Stomach smooth muscle (tissue), 2 donors: ENCODE results near the gene PARP11.

Source experiments
- H3K27ac ChIP-seq: one replicate; pipeline ENCODE4 v1.7.0; 2013; ENCODE audit warnings: mild to moderate bottlenecking, low read length, inconsistent platforms
- H3K27me3 ChIP-seq, 2 donors: one replicate each; pipeline ENCODE4 v1.7.0; 2013; ENCODE audit warnings: low read length in 2 of 2; ENCODE audit not compliant: insufficient read depth in 2 of 2, control insufficient read depth in 1 of 2
- H3K36me3 ChIP-seq, 2 donors: one replicate each; pipeline ENCODE4 v1.7.0; 2013; ENCODE audit warnings: low read length in 2 of 2; ENCODE audit not compliant: control insufficient read depth in 2 of 2, insufficient read depth in 2 of 2
- H3K4me1 ChIP-seq: one replicate; pipeline ENCODE4 v1.7.0; 2013; ENCODE audit warnings: low read length; ENCODE audit not compliant: control insufficient read depth, insufficient read depth
- H3K4me3 ChIP-seq, 2 donors: one replicate each; pipeline ENCODE4 v1.7.0; 2013; ENCODE audit warnings: low read length in 2 of 2
- H3K9ac ChIP-seq, 2 donors: one replicate each; pipeline ENCODE4 v1.7.0; 2013; ENCODE audit warnings: low read length in 2 of 2, mild to moderate bottlenecking in 1 of 2
- H3K9me3 ChIP-seq, 2 donors: one replicate each; pipeline ENCODE4 v1.7.0; 2013; ENCODE audit warnings: low read length in 2 of 2; ENCODE audit not compliant: control insufficient read depth in 2 of 2
- donor health status: healthy.
- donor health status: Pancreatic carcinoma.

PARP11 gene

GRCh38 chr12:3872800-3873636, at the start of gene PARP11:
TSS of gene PARP11 (minus strand) at chr12:3873399. CDS start at chr12:3873229, 170 bp downstream.
- Histone ChIP-seq H3K36me3 (no peaks in the 10 kb centered on the region), H3K9me3 (no peaks in the 10 kb centered on the region), H3K4me3 (peak within 1 kb of the TSS; percentile 82 to 98), H3K4me1 (peaks cover 7% of the 10 kb centered on the region), H3K27ac (peak within 1 kb of the TSS; percentile 83), H3K9ac (peak within 1 kb of the TSS; percentile 90 to 93), H3K27me3 (no peaks in the 10 kb centered on the region)

- H3K9me3 ChIP-seq = no peaks in the 10 kb centered on the region
- no peaks in the 10 kb centered on the region for H3K36me3 ChIP-seq
- H3K27me3 ChIP-seq = peaks cover 5 to 21% of the 10 kb centered on the region in 2 donors
- H3K4me3 ChIP-seq = no peak overlapping the region
- no peak overlapping the region for H3K9ac ChIP-seq
- H3K4me1 ChIP-seq = no peaks in the 10 kb centered on the region
- no peak overlapping the region for H3K27ac ChIP-seq
Measured at GRCh38 chr12:3922033-3922432, 48.8 kb upstream of the PARP11 start.

- no peak overlapping the region for H3K27ac ChIP-seq
- H3K9ac ChIP-seq = no peak overlapping the region
- H3K27me3 ChIP-seq = peaks cover 5 to 21% of the 10 kb centered on the region in 2 donors
- H3K4me3 ChIP-seq = no peak overlapping the region
- no peaks in the 10 kb centered on the region for H3K9me3 ChIP-seq
- H3K4me1 ChIP-seq = no peaks in the 10 kb centered on the region
- no peaks in the 10 kb centered on the region for H3K36me3 ChIP-seq
Measured at GRCh38 chr12:3921526-3921925, 48.3 kb upstream of the PARP11 start.

DNA sequence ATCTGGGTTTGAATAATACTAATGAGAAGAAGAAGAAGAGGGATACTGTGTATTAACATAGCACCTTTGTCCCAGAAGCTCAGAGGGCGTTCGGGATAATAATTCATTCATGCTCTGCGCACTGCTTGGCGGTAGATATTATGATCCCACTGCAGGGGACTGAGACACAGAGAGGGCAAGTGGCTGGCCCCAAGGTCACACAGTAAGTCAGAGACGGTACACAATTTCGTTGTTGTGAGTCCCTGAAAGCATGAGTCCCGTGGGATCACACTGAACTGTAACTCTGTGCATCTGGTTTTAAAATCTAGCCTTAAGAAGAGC, 47.9 kb upstream of the PARP11 start:
- peaks cover 5 to 21% of the 10 kb centered on the region in 2 donors for H3K27me3 ChIP-seq
- H3K9me3 ChIP-seq = no peaks in the 10 kb centered on the region
- no peak overlapping the region for H3K4me3 ChIP-seq
- no peak overlapping the region for H3K27ac ChIP-seq
- no peak overlapping the region for H3K9ac ChIP-seq
- no peaks in the 10 kb centered on the region for H3K4me1 ChIP-seq
- H3K36me3 ChIP-seq = no peaks in the 10 kb centered on the region

- Histone ChIP-seq H3K9ac (no peak overlapping the region), H3K9me3 (no peaks in the 10 kb centered on the region), H3K27me3 (peaks cover 5 to 18% of the 10 kb centered on the region in 2 donors), H3K4me1 (no peaks in the 10 kb centered on the region), H3K4me3 (no peak overlapping the region), H3K36me3 (no peaks in the 10 kb centered on the region), H3K27ac (no peak overlapping the region)
Measured at GRCh38 chr12:3920351-3921150, 47.4 kb upstream of the PARP11 start.

GRCh38 chr12:3913278-3913677, 40.1 kb upstream of the PARP11 start:
- Histone ChIP-seq H3K4me1 (no peaks in the 10 kb centered on the region), H3K9me3 (no peaks in the 10 kb centered on the region), H3K27me3 (no peaks in the 10 kb centered on the region), H3K27ac (no peak overlapping the region), H3K36me3 (no peaks in the 10 kb centered on the region), H3K4me3 (no peak overlapping the region), H3K9ac (no peak overlapping the region)

DNA sequence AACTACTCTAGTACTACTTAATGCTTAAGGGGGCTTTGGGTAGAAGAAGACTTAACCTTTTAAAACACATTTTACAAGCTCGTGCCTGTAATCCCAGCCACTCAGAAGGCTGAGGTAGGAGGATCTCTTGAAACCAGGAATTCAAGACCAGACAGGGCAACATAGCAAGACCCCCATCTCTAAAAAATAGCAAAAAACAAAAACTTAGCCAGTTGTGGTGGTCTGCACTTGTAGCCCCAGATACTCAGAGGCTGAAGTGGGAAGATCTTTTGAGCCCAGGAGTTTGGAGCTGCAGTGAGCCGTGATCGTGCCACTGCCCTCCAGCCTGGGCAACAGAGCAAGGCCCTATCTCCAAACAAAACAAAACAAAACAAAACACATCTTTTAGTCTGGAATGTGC, 39.7 kb upstream of the PARP11 start:
- no peaks in the 10 kb centered on the region for H3K27me3 ChIP-seq
- no peaks in the 10 kb centered on the region for H3K36me3 ChIP-seq
- H3K9ac ChIP-seq = no peak overlapping the region
- H3K4me1 ChIP-seq = no peaks in the 10 kb centered on the region
- no peak overlapping the region for H3K27ac ChIP-seq
- no peaks in the 10 kb centered on the region for H3K9me3 ChIP-seq
- H3K4me3 ChIP-seq = no peak overlapping the region

DNA sequence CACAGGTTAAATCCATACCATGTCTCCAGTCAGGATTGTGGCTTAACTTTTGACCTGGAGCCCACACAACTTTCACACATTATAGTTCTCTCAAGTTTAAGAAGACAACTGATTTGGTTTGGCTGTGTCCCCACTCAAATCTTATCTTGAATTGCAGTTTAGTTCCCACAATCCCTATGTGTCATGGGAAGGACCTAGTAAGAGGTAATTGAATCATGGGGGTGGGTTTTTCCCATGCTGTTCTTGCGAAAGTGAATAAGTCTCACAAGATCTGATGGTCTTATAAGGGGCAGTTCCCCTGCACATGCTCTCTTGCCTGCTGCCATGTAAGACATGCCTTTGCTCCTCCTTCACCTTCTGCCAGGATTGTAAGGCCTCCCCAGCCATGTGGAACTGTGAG, 38.2 kb upstream of the PARP11 start:
- no peak overlapping the region for H3K27ac ChIP-seq
- H3K9me3 ChIP-seq = no peaks in the 10 kb centered on the region
- H3K4me1 ChIP-seq = no peaks in the 10 kb centered on the region
- no peak overlapping the region for H3K4me3 ChIP-seq
- no peaks in the 10 kb centered on the region for H3K27me3 ChIP-seq
- no peaks in the 10 kb centered on the region for H3K36me3 ChIP-seq
- H3K9ac ChIP-seq = no peak overlapping the region

- H3K4me1 ChIP-seq = no peaks in the 10 kb centered on the region
- no peak overlapping the region for H3K27ac ChIP-seq
Measured at GRCh38 chr12:3905664-3906063, 32.5 kb upstream of the PARP11 start.

GRCh38 chr12:3904999-3905398, 31.8 kb upstream of the PARP11 start:
- Histone ChIP-seq H3K4me3 (no peak overlapping the region), H3K36me3 (no peaks in the 10 kb centered on the region), H3K27ac (no peak overlapping the region), H3K27me3 (no peaks in the 10 kb centered on the region), H3K9me3 (no peaks in the 10 kb centered on the region), H3K4me1 (no peaks in the 10 kb centered on the region), H3K9ac (no peak overlapping the region)

More at GRCh38 chr12:3905664-3906063, 32.5 kb upstream of the PARP11 start:
- H3K9ac ChIP-seq = no peak overlapping the region
- no peaks in the 10 kb centered on the region for H3K36me3 ChIP-seq
- no peaks in the 10 kb centered on the region for H3K9me3 ChIP-seq
- H3K4me3 ChIP-seq = no peak overlapping the region
- no peaks in the 10 kb centered on the region for H3K27me3 ChIP-seq

DNA sequence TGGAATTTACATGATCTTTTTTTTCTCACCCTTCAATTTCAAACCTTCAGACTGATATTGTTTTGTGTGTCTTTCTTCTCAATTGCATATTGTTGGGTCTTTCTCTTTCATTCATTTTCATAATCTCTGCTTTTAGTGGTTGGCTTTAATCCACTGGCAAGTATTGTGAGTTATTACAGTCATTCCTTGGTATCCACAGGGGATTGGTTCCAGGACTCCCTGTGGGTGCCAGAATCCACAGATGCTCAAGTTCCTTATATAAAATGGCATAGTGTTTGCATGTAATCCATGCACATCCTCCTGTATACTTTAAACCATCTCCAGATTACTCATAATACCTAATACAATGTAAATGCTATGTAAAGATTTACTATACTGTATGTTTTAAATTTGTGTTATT, 29.7 kb upstream of the PARP11 start:
- H3K4me1 ChIP-seq = no peaks in the 10 kb centered on the region
- no peaks in the 10 kb centered on the region for H3K36me3 ChIP-seq
- no peaks in the 10 kb centered on the region for H3K9me3 ChIP-seq
- no peak overlapping the region for H3K27ac ChIP-seq
- H3K27me3 ChIP-seq = no peaks in the 10 kb centered on the region
- no peak overlapping the region for H3K4me3 ChIP-seq
- no peak overlapping the region for H3K9ac ChIP-seq
